NCI-H2029 treated with DMSO at 0.1 percent for 48 hours (cell line): ENCODE measurements around the gene PACS1.
"Not testable (repeated sequence)": the region's sequence is repeated elsewhere in the genome, so short reads cannot be mapped to it uniquely, and the experiment has no call there.

Experiments
- DNase-seq: peaks from one replicate; lab custom pipeline; 2025; lab: John Stamatoyannopoulos, UW

The PACS1 gene

GRCh38 chr11:66111158-66111557 is 41.1 kb downstream of the PACS1 start:
- DNase-seq = no peak

GRCh38 chr11:66112041-66112491 is 42.0 kb downstream of the PACS1 start:
- DNase-seq = no peak

- DNase-seq = no peak
Measured at GRCh38 chr11:66112601-66113499, 42.8 kb downstream of the PACS1 start.

- not testable (repeated sequence) for DNase-seq
Measured at GRCh38 chr11:66114957-66115356, 44.9 kb downstream of the PACS1 start.

- no peak for DNase-seq
Measured at GRCh38 chr11:66115638-66116301, 45.7 kb downstream of the PACS1 start.

GRCh38 chr11:66116576-66117361 is 46.7 kb downstream of the PACS1 start:
- DNase-seq = no peak

GRCh38 chr11:66118847-66119246 is 48.8 kb downstream of the PACS1 start:
- DNase-seq = no peak

GRCh38 chr11:66119348-66120133 is 49.5 kb downstream of the PACS1 start:
- DNase-seq = no peak

- no peak for DNase-seq
Measured at GRCh38 chr11:66121466-66121865, 51.4 kb downstream of the PACS1 start.

GRCh38 chr11:66123902-66124301 is 53.8 kb downstream of the PACS1 start:
- peak; percentile 82 for DNase-seq

- DNase-seq = no peak
Measured at GRCh38 chr11:66124564-66124963, 54.5 kb downstream of the PACS1 start.

GRCh38 chr11:66126064-66126463 is 56.0 kb downstream of the PACS1 start:
- DNase-seq = no peak

GRCh38 chr11:66126808-66127555 is 56.9 kb downstream of the PACS1 start:
- DNase-seq = peak; percentile 61

GRCh38 chr11:66130978-66131377 is 60.9 kb downstream of the PACS1 start:
- DNase-seq = no peak

GRCh38 chr11:66131937-66132632 is 62.0 kb downstream of the PACS1 start:
- no peak for DNase-seq

- DNase-seq = no peak
Measured at GRCh38 chr11:66133216-66133775, 63.2 kb downstream of the PACS1 start.

- DNase-seq = no peak
Measured at GRCh38 chr11:66136752-66137123, 66.7 kb downstream of the PACS1 start.

GRCh38 chr11:66139817-66140404 is 69.8 kb downstream of the PACS1 start:
- DNase-seq = no peak
